Measurements from ENCODE around the gene SMYD2. TPM values are rescaled to one million over a fixed set of nuclear protein-coding genes. Genes with fewer than 3 reads are reported as not detected.

SMYD2 gene
- total RNA-seq, result 62.9 and 76.1 TPM in 2 replicates

GRCh38 chr1:214281021-214281719 is at the start of gene SMYD2:
SMYD2 (plus strand) TSS chr1:214281159; CDS start chr1:214281255, 96 bp downstream.

